SH-SY5Y (cell line): ENCODE data around the gene NET1.

Experiments
- GATA2 ChIP-seq: IDR thresholded peaks from 2 replicates; pipeline ENCODE4 v1.6.1; 2011; ENCODE audit warnings: mild to moderate bottlenecking, low read depth, low read length
- GATA3 ChIP-seq: IDR thresholded peaks from 2 replicates; pipeline ENCODE4 v1.6.1; 2011; ENCODE audit warnings: low read depth, mild to moderate bottlenecking, low read length, moderate library complexity

- TF ChIP-seq GATA3 (no peak), GATA2 (no peak)
Observed at GRCh38 chr10:5502571-5503476, 90.5 kb downstream of the NET1 start.
